Measurements from ENCODE around the gene VIPR1.
A peak's percentile ranks its signal among the peaks of the same experiment; 100 is the strongest.
"Not testable (repeated sequence)": the region's sequence is repeated elsewhere in the genome, so short reads cannot be mapped to it uniquely, and the experiment has no call there.

The VIPR1 gene

GRCh38 chr3:42572278-42572677 lies 69.8 kb downstream of the VIPR1 start (continued):
- no peak for TF ChIP-seq GLI2 (tag by site-specific recombination; IDR thresholded peaks at IDR 0.05; ENCODE audit: borderline replicate concordance, low read depth)
- no peak for TF ChIP-seq ATF2 (tag by site-specific recombination; IDR thresholded peaks at IDR 0.05; ENCODE audit: low read depth)
- TF ChIP-seq ZNF768 (tag by site-specific recombination; IDR thresholded peaks at IDR 0.05), result no peak
- TF ChIP-seq YY2 (tag by site-specific recombination; IDR thresholded peaks at IDR 0.05), result no peak
- TF ChIP-seq ZSCAN23 (tag by site-specific recombination; IDR thresholded peaks at IDR 0.05), result no peak
- 0 out of 2 replicates have a peak, but pooled peaks have one; percentile 33 for TF ChIP-seq PATZ1 (tag by site-specific recombination; IDR thresholded peaks at IDR 0.05)
- TF ChIP-seq IKZF3 (tag by site-specific recombination; IDR thresholded peaks at IDR 0.05), result 0 out of 2 replicates have a peak, but pooled peaks have one; percentile 11

GRCh38 chr3:42575137-42575741 lies 72.8 kb downstream of the VIPR1 start:
- TF ChIP-seq SETDB1 (IDR thresholded peaks at IDR 0.05; ENCODE audit: insufficient read length, low read length), result peak; percentile 75
- no peak for TF ChIP-seq ZNF155 (tag by site-specific recombination; IDR thresholded peaks at IDR 0.05)
- no peak for TF ChIP-seq ZNF580 (tag by site-specific recombination; IDR thresholded peaks at IDR 0.05)
- TF ChIP-seq ZNF692 (tag by site-specific recombination; IDR thresholded peaks at IDR 0.05), result no peak
- no peak for TF ChIP-seq ZNF248 (tag by site-specific recombination; IDR thresholded peaks at IDR 0.05)
- no peak for TF ChIP-seq ZNF513 (tag by site-specific recombination; IDR thresholded peaks at IDR 0.05)
- TF ChIP-seq ZNF701 (tag by site-specific recombination; IDR thresholded peaks at IDR 0.05), result no peak
- Histone ChIP-seq H3K4me3 (ENCODE audit: low read depth, low read length) (no peak overlapping the region), H3K27ac (ENCODE audit: extremely low read depth, low read depth, low read length) (no peak overlapping the region), H3K9me3 (ENCODE audit: control insufficient read depth, insufficient read depth, low read depth, low read length) (no peaks in the 10 kb centered on the region), H3K36me3 (ENCODE audit: control insufficient read depth in 2 of 2, insufficient read depth in 1 of 2, low read length in 2 of 2) (peaks cover 14 to 50% of the 10 kb centered on the region in 2 experiments; a peak in 2 of 3 replicates), H3K4me1 (ENCODE audit: control insufficient read depth, insufficient read depth, low read length) (no peaks in the 10 kb centered on the region)
- ChIA-PET POLR2A (no interaction called here), CTCF (interaction anchor here (0.9 kb wide), 1 partner anchor 164 kb away, joined by 3 read pairs; no protein-coding TSS in a partner anchor)

- no peak overlapping the region for H3K4me3 ChIP-seq (ENCODE audit: low read depth, low read length)
- ChIA-PET CTCF (no interaction called here), POLR2A (no interaction called here)
- TF ChIP-seq ZNF621 (tag by site-specific recombination; IDR thresholded peaks at IDR 0.05), result no peak
- no peak for TF ChIP-seq ZBTB1 (tag by site-specific recombination; IDR thresholded peaks at IDR 0.05)
- TF ChIP-seq ZNF221 (tag by site-specific recombination; IDR thresholded peaks at IDR 0.05; ENCODE audit: borderline replicate concordance), result no peak
- TF ChIP-seq ZNF571 (tag by site-specific recombination; IDR thresholded peaks at IDR 0.05), result no peak
- no peak for TF ChIP-seq ZNF555 (tag by site-specific recombination; conservative IDR thresholded peaks at IDR 0.05)
- TF ChIP-seq ZNF146 (tag by site-specific recombination; IDR thresholded peaks at IDR 0.05), result peak; percentile 76
- no peak for TF ChIP-seq ZNF830 (tag by site-specific recombination; IDR thresholded peaks at IDR 0.05; ENCODE audit: low read depth)
- H3K9me3 ChIP-seq (ENCODE audit: control insufficient read depth, insufficient read depth, low read depth, low read length), result no peaks in the 10 kb centered on the region
- H3K4me1 ChIP-seq (ENCODE audit: control insufficient read depth, insufficient read depth, low read length), result 0 out of 2 replicates have a peak, but pooled peaks cover 2% of the 10 kb centered on the region
- H3K36me3 ChIP-seq (ENCODE audit: control insufficient read depth in 2 of 2, insufficient read depth in 1 of 2, low read length in 2 of 2), result peaks cover 11 to 45% of the 10 kb centered on the region in 2 experiments; a peak in 2 of 3 replicates
- H3K27ac ChIP-seq (ENCODE audit: extremely low read depth, low read depth, low read length), result no peak overlapping the region
Measured at GRCh38 chr3:42578054-42578453, 75.6 kb downstream of the VIPR1 start.

- CTCF ChIA-PET, result not testable (repeated sequence)
- POLR2A ChIA-PET, result interaction anchor here (0.7 to 3.7 kb wide), 2 partner anchors 21 to 196 kb away, joined by 3 to 23 read pairs; partner anchors contain the start of gene NKTR
Measured at GRCh38 chr3:42579346-42579745, 76.9 kb downstream of the VIPR1 start.

More at GRCh38 chr3:42579346-42579745, 76.9 kb downstream of the VIPR1 start:
- H3K27ac ChIP-seq (ENCODE audit: extremely low read depth, low read depth, low read length); H3K4me3 ChIP-seq (ENCODE audit: low read depth, low read length); H3K4me1 ChIP-seq (ENCODE audit: control insufficient read depth, insufficient read depth, low read length); H3K9me3 ChIP-seq (ENCODE audit: control insufficient read depth, insufficient read depth, low read depth, low read length): not testable (repeated sequence)
- H3K36me3 ChIP-seq (ENCODE audit: control insufficient read depth in 2 of 2, insufficient read depth in 1 of 2, low read length in 2 of 2), result peaks cover 9 to 33% of the 10 kb centered on the region in 2 experiments; a peak in 2 of 3 replicates
